OCI-LY7 (cell line): ENCODE results near the gene OGFOD3. TPM values are rescaled to one million over a fixed set of nuclear protein-coding genes. Genes with fewer than 3 reads are reported as not detected.

Experiments
- BruUV-seq: library from RNA; stranded (reverse); fragments of 400-500 nt; replicated peaks from 2 replicates; lab custom pipeline; 2021; lab: Mats Ljungman, UMichigan
- CTCF ChIA-PET: fragments of 300-600 bp; sonication (Branson Sonifier 250); formaldehyde crosslinking; loops from one replicate; lab custom pipeline; 2022; ENCODE audit warnings: antibody characterized with exemption; ENCODE audit not compliant: unreplicated experiment; lab: Charles Lee
- POLR2A ChIA-PET: fragments of 300-600 bp; sonication (Branson Sonifier 250); formaldehyde crosslinking; loops from one replicate; lab custom pipeline; 2022; ENCODE audit warnings: antibody characterized with exemption; lab: Charles Lee
- DNase-seq: peaks from one replicate; pipeline ENCODE4 v3.0.0-alpha.2; 2015; ENCODE audit warnings: low spot score
- H2AFZ ChIP-seq: fragments of 200-600 bp; sonication (generic), shearing (Covaris generic); 2 replicates; pipeline ENCODE4 v1.6.1; 2014; ENCODE audit warnings: mild to moderate bottlenecking, antibody characterized with exemption, low read length, moderate library complexity
- H3K27ac ChIP-seq: fragments of 200-600 bp; sonication (generic); 2 replicates; pipeline ENCODE4 v1.5.1; 2014; ENCODE audit warnings: mixed run types, low read depth, mild to moderate bottlenecking, moderate library complexity, low read length, inconsistent platforms; ENCODE audit not compliant: poor library complexity, severe bottlenecking
- H3K36me3 ChIP-seq: fragments of 200-600 bp; sonication (generic); 2 replicates; pipeline ENCODE4 v1.6.1; 2014; ENCODE audit warnings: mild to moderate bottlenecking, antibody characterized with exemption, low read length, moderate library complexity, mixed read lengths; ENCODE audit not compliant: insufficient read depth
- H3K4me1 ChIP-seq: fragments of 200-600 bp; sonication (generic); 2 replicates; pipeline ENCODE4 v1.5.1; 2014; ENCODE audit warnings: mild to moderate bottlenecking, low read length; ENCODE audit not compliant: insufficient read depth, poor library complexity, severe bottlenecking
- H3K4me2 ChIP-seq: fragments of 200-600 bp; sonication (generic); 2 replicates; pipeline ENCODE4 v1.6.1; 2014; ENCODE audit warnings: mild to moderate bottlenecking, low read length
- H3K4me3 ChIP-seq: fragments of 200-600 bp; sonication (generic); 2 replicates; pipeline ENCODE4 v1.5.1; 2014; ENCODE audit warnings: mild to moderate bottlenecking, low read depth, low read length; ENCODE audit not compliant: poor library complexity, severe bottlenecking
- H3K79me2 ChIP-seq: fragments of 200-600 bp; sonication (generic); 2 replicates; pipeline ENCODE4 v1.6.1; 2016; ENCODE audit warnings: low read depth, mild to moderate bottlenecking, low read length, moderate library complexity, mixed read lengths; ENCODE audit not compliant: insufficient read depth
- H3K9me2 ChIP-seq: fragments of 200-600 bp; sonication (generic); 2 replicates; pipeline ENCODE4 v1.6.1; 2016; ENCODE audit warnings: mild to moderate bottlenecking, low read length, mixed read lengths; ENCODE audit not compliant: insufficient read depth
- H3K9me3 ChIP-seq: fragments of 200-600 bp; sonication (generic); 2 replicates; pipeline ENCODE4 v1.6.1; 2014; ENCODE audit warnings: mild to moderate bottlenecking, mixed run types, low read length, mixed read lengths
- H4K20me1 ChIP-seq: fragments of 200-600 bp; sonication (generic); 2 replicates; pipeline ENCODE4 v1.6.1; 2014; ENCODE audit warnings: mild to moderate bottlenecking, antibody characterized with exemption, low read length, moderate library complexity, mixed read lengths; ENCODE audit not compliant: insufficient read depth
- CTCF ChIP-seq: fragments of 200-600 bp; sonication (generic); conservative IDR thresholded peaks from 2 replicates; pipeline ENCODE4 v1.5.1; 2014; ENCODE audit warnings: mild to moderate bottlenecking, antibody characterized with exemption, low read length, moderate library complexity, mixed read lengths
- EZH2phosphoT487 ChIP-seq: fragments of 200-600 bp; sonication (generic); IDR thresholded peaks from 2 replicates; pipeline ENCODE4 v1.6.1; 2018; ENCODE audit warnings: low read depth, borderline replicate concordance, mild to moderate bottlenecking, mixed run types, antibody characterized with exemption, low read length, moderate library complexity, mixed read lengths
- intact Hi-C: fragments of 100-400 bp; cut with micrococcal nuclease; formaldehyde crosslinking; loops from one replicate; pipeline ENCODE4 v1.10.0; 2022; ENCODE audit not compliant: unreplicated experiment
- total RNA-seq, 2 experiments: library from RNA; depleted of rRNA in 1 of 2; stranded (reverse); fragments of >200 nt in 1 of 2; shearing (Covaris generic) in 1 of 2; gene quantifications; 2 replicates each; pipeline ENCODE4 v1.2.3, GENCODE V29; 2014 to 2022

The OGFOD3 gene
- total RNA-seq, 2 experiments from 2014 or later: 55.6 to 65.2 TPM

- DNase-seq: no peak
- Histone ChIP-seq H3K9me2 (no peaks in the 10 kb centered on the region), H3K36me3 (no peaks in the 10 kb centered on the region), H3K4me3 (no peak overlapping the region), H3K9me3 (no peaks in the 10 kb centered on the region), H3K4me2 (no peak overlapping the region), H3K27ac (no peak overlapping the region), H3K79me2 (no peaks in the 10 kb centered on the region), H2AFZ (peak overlapping the region; percentile 34; the same call in 1 of the 2 replicates), H4K20me1 (no peaks in the 10 kb centered on the region), H3K4me1 (peaks cover 51% of the 10 kb centered on the region)
- BruUV-seq: no TSS peak
- TF ChIP-seq CTCF (no peak), EZH2phosphoT487 (no peak)
- ChIA-PET POLR2A (interaction anchor here (0.6 to 0.9 kb wide), 2 partner anchors 49 to 109 kb away, joined by 3 to 4 read pairs; no protein-coding TSS in a partner anchor), CTCF (no interaction called here)
- intact Hi-C loops: no loop called here
These were observed 71.8 kb downstream of the OGFOD3 start for GRCh38 chr17:82346342-82347300.

GRCh38 chr17:82345151-82345976 lies 73.0 kb downstream of the OGFOD3 start:
- DNase-seq: no peak
- Histone ChIP-seq H3K4me1 (peaks cover 39% of the 10 kb centered on the region), H3K9me2 (no peaks in the 10 kb centered on the region), H3K36me3 (no peaks in the 10 kb centered on the region), H3K27ac (no peak overlapping the region), H4K20me1 (no peaks in the 10 kb centered on the region), H3K4me2 (no peak overlapping the region), H3K79me2 (no peaks in the 10 kb centered on the region), H3K4me3 (no peak overlapping the region), H3K9me3 (no peaks in the 10 kb centered on the region), H2AFZ (no peak overlapping the region)
- no peak for TF ChIP-seq EZH2phosphoT487
- no peak for TF ChIP-seq CTCF
- intact Hi-C loops: no loop called here
- BruUV-seq: no TSS peak
- ChIA-PET CTCF (no interaction called here), POLR2A (interaction anchor here (0.6 to 0.9 kb wide), 4 partner anchors 43 to 162 kb away, joined by 3 to 4 read pairs (median 3); no protein-coding TSS in a partner anchor)
